AML-193 (cell line): ENCODE results near the gene SSR4.

Experiments
- DNase-seq, 2 experiments: peaks; one replicate each; lab custom pipeline; 2025; lab: John Stamatoyannopoulos, UW

The SSR4 gene

DNA sequence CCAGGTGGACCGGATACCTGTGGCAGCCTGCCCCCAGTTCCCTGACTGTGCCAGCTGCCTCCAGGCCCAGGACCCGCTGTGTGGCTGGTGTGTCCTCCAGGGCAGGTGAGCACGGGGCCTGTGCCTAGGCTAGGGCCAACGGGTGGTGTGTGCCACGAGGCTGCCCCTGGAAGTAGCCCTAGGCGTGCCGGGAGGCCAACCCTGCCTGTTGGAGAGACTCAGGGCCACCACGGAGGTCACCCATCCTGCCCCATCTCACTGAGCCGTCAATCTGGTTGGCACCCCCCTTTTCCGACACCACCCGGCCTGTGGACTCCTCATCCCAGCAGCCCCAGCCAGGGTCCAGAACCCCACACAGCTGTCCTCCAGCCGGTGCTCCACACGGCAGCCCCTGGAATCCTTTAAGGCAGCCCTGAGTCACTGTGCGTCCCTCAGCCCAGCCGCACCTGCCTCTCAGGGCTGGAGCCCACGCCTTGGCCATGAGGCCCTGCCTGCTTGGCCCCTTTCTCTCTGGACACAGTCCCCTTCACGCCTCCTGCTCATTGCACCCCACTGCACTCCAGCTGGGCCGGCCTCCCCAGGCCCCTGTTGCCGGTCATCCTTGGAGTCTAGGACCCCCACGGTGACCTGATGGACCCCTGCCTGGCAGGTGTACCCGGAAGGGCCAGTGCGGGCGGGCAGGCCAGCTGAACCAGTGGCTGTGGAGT lies 25.2 kb upstream of the SSR4 start:
- DNase-seq = no peak

DNA sequence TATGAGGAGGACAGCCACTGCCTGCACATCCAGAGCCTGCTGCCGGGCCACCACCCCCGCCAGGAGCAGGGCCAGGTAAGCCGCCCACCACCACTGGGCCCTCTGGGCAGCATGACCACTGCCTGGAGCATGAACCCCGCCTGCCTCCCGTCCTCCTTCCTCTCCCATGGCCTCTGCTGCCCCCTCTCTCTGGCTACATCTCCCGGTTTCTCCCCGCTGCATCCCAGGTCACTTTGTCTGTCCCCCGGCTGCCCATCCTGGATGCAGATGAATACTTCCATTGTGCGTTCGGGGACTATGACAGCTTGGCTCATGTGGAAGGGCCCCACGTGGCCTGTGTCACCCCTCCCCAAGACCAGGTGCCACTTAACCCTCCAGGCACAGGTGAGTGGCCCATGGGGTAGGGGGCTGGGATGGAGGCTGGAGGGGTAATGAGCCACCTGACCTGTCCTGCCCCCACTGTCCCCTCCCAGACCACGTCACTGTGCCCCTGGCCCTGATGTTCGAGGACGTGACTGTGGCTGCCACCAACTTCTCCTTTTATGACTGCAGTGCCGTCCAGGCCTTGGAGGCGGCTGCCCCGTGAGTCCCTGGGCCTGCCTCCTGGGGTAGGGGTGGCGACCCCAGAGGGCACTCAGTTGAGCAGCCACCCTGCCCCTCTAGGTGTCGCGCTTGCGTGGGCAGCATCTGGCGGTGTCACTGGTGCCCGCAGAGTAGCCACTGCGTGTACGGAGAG lies 24.4 kb upstream of the SSR4 start:
- no peak for DNase-seq

DNA sequence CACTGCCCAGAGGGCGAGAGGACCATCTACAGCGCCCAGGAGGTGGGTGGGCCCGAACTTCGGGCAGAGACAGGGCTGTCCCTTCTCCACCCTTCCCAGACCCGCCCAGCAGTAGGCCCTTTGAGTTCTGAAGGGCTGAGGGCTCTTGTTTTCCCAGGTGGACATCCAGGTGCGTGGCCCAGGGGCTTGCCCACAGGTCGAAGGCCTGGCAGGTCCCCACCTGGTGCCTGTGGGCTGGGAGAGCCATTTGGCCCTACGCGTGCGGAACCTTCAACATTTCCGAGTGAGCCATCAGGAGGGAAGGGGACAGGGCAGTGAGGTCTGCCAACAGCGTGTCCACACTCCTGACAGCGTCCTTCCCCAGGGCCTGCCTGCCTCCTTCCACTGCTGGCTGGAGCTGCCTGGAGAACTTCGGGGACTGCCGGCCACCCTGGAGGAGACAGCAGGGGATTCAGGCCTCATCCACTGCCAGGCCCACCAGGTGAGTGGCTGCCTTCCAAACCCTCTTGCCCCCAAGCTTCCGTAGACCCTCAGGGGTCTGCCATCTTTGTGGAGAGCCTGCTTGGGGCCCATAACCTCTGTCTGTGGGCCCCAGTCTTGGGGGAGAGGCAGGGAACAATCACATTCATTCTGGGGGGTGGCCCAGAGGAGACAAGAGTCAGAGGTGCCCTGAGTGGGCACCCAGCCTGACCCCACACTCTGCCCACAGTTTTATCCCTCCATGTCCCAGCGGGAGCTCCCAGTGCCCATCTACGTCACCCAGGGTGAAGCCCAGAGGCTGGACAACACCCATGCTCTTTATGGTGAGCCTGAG lies 23.7 kb upstream of the SSR4 start:
- no peak for DNase-seq

DNA sequence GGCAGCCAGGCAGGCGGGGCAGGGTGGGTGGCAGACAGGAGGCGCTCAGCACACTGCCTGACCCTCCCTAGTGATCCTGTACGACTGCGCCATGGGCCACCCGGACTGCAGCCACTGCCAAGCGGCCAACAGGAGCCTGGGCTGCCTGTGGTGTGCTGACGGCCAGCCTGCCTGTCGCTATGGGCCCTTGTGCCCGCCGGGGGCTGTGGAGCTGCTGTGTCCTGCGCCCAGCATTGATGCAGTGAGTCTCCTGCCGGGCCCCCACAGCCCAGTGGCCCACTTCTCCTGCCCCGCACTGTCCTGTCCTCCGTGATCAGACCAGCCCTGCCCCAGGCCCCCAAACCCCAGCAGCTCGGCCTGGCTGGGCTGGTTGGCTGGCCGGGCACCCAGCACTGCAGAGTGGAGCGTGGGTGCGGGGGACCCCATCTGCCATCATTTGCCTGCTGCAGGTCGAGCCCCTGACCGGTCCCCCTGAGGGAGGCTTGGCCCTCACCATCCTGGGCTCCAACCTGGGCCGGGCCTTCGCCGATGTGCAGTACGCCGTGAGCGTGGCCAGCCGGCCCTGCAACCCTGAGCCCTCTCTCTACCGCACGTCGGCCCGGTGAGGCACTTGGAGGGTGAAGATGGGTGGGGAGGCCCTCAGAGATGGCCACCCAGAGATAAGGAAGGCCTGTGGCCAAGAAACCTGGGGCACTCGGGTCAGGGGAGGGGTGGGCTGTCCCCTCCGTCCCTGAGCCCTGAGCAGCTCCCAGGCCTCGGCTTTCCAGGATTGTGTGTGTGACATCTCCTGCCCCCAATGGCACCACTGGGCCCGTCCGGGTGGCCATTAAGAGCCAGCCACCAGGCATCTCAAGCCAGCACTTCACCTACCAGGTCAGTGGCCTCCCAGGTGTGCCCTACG lies 22.8 kb upstream of the SSR4 start:
- no peak for DNase-seq

GRCh38 chrX:153772316-153773217 lies 21.9 kb upstream of the SSR4 start:
- DNase-seq = no peak

- no peak for DNase-seq
Measured at GRCh38 chrX:153773218-153773611, 21.3 kb upstream of the SSR4 start.

DNA sequence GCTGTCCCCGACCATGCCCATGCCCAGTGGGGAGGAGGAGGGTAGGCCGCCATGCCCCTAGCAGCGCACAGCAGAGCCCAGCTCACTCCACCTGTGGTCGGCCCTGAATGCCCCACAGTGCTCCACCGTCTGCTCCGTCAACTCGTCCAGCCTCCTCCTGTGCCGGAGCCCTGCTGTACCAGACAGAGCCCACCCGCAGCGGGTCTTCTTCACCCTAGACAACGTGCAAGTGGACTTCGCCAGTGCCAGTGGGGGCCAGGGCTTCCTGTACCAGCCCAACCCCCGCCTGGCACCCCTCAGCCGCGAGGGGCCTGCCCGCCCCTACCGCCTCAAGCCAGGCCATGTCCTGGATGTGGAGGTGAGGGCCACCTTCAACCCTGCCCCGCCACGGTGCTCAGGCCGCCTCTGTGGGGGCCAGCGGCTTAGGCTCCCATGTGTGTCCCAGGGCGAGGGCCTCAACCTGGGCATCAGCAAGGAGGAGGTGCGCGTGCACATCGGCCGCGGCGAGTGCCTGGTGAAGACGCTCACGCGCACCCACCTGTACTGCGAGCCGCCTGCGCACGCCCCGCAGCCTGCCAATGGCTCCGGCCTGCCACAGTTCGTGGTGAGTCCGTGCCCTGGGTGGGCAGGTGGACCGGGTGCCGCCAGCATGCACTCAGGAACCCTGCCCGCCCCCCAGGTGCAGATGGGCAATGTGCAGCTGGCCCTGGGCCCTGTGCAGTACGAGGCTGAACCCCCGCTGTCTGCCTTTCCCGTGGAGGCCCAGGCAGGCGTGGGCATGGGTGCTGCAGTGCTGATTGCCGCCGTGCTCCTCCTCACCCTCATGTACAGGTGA lies 20.5 kb upstream of the SSR4 start:
- DNase-seq = no peak

DNA sequence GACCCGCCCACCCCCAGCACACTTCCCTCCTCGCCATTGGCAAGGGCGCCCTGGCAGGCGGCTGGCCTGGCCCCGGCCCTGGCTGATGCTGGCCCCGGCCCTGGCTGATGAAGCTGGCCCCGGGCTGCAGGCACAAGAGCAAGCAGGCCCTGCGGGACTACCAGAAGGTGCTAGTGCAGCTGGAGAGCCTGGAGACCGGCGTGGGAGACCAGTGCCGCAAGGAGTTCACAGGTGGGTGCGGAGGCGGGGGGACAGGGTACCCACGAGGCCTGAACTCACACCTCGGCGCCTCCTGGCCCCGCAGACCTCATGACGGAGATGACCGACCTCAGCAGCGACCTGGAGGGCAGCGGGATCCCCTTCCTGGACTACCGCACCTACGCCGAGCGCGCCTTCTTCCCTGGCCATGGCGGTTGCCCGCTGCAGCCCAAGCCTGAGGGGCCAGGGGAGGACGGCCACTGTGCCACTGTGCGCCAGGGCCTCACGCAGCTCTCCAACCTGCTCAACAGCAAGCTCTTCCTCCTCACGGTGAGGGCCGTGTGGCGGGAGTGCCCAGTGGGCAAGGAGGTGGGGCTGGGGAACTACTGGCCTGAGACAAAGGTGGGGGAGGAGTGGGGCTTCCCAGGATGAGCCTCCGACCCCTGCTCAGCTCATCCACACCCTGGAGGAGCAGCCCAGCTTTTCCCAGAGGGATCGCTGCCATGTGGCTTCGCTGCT lies 19.7 kb upstream of the SSR4 start:
- no peak for DNase-seq

- DNase-seq = no peak
Measured at GRCh38 chrX:153775293-153776119, 19.0 kb upstream of the SSR4 start.

- no peak for DNase-seq
Measured at GRCh38 chrX:153776120-153776599, 18.3 kb upstream of the SSR4 start.

DNA sequence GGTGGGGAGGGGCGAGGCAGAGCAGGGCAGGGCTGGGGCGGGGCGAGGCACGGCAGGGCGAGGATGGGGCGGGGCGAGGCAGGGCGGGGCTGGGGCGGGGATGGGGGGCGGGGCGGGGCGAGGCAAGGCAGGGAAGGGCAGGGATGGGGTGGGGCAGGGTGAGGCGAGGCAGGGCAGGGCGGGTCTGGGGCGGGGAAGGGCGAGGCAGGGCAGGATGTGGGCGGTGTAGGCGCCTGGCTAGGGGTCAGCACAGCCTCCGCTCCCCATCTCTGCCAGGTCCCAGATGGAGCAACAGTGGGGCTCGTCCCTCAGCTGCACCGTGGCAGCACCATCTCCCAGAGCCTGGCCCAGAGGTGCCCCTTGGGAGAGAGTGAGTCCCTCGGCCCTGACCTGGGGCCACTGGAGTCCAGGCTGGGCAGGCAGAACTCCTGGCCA lies 17.8 kb upstream of the SSR4 start:
- DNase-seq = no peak

DNA sequence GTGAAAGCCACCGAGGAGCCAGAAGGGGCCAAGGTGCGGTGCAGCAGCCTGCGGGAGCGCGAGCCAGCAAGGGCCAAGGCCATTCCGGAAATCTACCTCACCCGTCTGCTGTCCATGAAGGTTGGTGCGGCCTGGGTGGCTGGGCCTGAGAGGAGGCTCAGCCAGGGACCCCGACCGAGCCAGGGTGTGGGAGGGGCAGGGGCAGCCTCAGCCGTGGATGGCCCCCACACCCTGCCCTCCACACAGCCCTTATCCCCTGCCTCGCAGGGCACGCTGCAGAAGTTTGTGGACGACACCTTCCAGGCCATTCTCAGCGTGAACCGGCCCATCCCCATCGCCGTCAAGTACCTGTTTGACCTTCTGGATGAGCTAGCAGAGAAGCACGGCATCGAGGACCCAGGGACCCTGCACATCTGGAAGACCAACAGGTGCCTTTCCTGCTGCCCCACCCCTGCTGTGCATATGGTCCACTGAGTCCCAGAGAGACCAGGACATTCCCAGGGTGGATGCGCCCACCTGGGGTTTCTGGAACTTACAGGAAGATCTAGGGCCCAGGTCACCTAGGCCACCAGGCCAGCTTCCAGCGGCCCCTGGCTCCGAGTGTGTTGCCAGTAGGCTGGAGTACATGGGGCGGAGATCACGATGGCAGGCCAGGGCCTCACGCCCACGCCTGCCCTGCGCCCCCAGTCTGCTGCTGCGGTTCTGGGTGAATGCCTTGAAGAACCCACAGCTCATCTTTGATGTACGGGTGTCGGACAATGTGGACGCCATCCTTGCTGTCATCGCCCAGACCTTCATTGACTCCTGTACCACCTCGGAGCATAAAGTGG lies 17.0 kb upstream of the SSR4 start:
- DNase-seq = no peak

DNA sequence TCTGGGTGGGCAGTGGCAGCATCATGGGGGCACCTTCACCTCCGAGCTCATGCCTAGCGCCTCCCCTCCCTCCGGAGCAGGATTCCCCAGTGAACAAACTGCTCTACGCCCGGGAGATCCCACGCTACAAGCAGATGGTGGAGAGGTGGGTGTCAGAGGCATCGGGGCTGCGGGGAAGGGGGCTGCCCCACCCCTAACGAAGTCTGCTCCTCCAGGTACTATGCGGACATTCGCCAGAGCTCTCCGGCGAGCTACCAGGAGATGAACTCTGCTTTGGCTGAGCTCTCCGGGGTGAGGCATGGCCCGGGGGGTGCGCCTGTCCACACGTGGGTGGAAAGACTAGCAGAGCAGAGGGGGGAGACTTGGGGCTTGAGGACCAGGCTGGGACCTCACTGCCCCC lies 16.3 kb upstream of the SSR4 start:
- DNase-seq = no peak

- DNase-seq = no peak
Measured at GRCh38 chrX:153778684-153779101, 15.8 kb upstream of the SSR4 start.

DNA sequence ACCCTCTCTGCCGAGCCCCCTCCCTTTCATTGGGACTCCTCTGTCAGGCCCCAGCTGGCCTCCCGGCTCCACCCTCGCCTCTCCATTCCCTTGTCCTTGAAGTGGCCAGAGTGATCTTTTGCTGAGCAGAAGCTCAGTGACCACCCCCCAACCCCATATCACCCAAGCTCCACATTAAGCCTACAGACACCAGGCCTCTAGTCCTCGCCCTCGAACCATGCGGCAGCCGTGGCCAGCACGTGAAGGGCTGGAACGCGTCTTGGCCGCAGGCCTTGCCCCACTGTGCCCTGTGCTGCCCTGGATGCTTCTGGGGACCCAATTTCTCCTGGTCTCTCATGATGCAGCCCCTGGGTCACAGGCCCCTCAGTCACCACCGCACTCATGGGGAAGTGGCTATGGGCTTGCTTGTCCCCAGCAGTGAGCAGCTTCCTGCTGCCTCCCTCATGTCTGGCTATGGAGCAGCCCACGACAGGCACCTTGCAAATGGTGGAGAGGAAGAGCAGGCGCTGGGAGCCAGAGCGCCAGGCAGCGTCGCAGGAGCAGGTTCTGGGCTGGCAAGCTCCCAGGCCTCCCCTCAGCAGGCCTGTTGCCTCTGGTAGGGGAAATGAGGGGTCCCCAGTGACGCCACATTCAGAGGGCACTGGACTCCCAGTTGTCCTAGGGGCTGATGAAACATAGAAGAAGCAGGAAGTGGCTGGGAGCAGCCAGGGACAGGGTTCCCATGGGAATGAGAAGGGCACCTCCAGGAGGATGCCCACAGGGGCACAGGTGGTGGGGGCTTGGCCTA lies 14.4 kb upstream of the SSR4 start:
- no peak for DNase-seq

DNA sequence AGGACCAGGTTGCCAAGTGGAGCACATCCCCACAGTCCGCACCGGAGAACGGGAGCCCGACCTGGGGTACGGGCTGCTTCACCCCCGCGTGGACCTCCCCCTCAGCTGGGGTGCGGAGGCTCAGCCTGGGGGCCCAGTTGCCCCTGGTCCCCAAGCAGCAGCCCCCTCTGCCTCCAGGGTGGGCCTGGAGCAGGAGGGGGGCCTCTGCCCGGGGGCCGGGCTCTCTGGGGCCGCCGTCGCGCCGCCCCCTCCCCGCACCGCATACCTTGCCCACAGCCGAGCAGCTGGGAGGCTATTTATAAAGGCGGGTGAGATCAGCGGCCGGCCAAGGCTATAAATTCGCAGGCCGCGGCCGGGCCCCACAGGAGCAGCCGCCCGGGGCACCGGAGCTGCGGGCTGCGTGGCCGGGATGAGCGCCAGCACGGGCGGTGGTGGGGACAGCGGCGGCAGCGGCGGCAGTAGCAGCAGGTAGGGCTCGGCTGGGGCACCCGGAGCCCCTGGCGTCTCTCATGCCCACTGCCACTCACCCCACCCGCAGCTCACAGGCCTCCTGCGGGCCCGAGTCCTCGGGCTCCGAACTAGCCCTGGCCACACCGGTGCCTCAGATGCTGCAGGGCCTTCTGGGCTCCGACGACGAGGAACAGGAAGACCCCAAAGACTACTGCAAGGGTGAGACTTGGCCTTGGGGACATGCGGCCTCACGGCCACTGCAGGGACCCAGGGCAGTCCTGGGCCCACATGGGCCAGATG lies 13.6 kb upstream of the SSR4 start, which contains the start of gene SRPK3:
Gene SRPK3, plus strand, starts transcription at position 364 of the 750 bp plus-strand sequence. Its CDS starts 46 bp downstream, at position 410.
- no peak for DNase-seq
